D341Med (cell line): Measurements from ENCODE around the gene CDC42BPA.
"Not testable (repeated sequence)": the region's sequence is repeated elsewhere in the genome, so short reads cannot be mapped to it uniquely, and the experiment has no call there.

Experiments used
- DNase-seq: peaks from one replicate; pipeline ENCODE4 v3.0.0; 2012; ENCODE audit warnings: low spot score

Gene CDC42BPA

GRCh38 chr1:226960944-226961765 is 357.1 kb downstream of the CDC42BPA start:
- DNase-seq = no peak

GRCh38 chr1:226960256-226960655 is 358.0 kb downstream of the CDC42BPA start:
- no peak for DNase-seq

- no peak for DNase-seq
These were observed 360.0 kb downstream of the CDC42BPA start for GRCh38 chr1:226958300-226958699.

GRCh38 chr1:226957714-226958113 is 360.6 kb downstream of the CDC42BPA start:
- no peak for DNase-seq

GRCh38 chr1:226956942-226957713 is 361.2 kb downstream of the CDC42BPA start:
- DNase-seq = no peak

GRCh38 chr1:226955857-226956256 is 362.4 kb downstream of the CDC42BPA start:
- not testable (repeated sequence) for DNase-seq

GRCh38 chr1:226954777-226955176 is 363.5 kb downstream of the CDC42BPA start:
- no peak for DNase-seq

GRCh38 chr1:226954337-226954736 is 364.0 kb downstream of the CDC42BPA start:
- no peak for DNase-seq

- no peak for DNase-seq
These were observed 365.0 kb downstream of the CDC42BPA start for GRCh38 chr1:226953175-226953800.

GRCh38 chr1:226952118-226952441 is 366.2 kb downstream of the CDC42BPA start:
- no peak for DNase-seq

GRCh38 chr1:226951286-226952117 is 366.8 kb downstream of the CDC42BPA start:
- DNase-seq = no peak

- no peak for DNase-seq
These were observed 367.4 kb downstream of the CDC42BPA start for GRCh38 chr1:226950871-226951270.

- DNase-seq = no peak
These were observed 368.0 kb downstream of the CDC42BPA start for GRCh38 chr1:226950316-226950715.

GRCh38 chr1:226949401-226949800 is 368.9 kb downstream of the CDC42BPA start:
- no peak for DNase-seq

- DNase-seq = no peak
These were observed 369.3 kb downstream of the CDC42BPA start for GRCh38 chr1:226948996-226949395.

GRCh38 chr1:226948480-226948879 is 369.8 kb downstream of the CDC42BPA start:
- no peak for DNase-seq

GRCh38 chr1:226948051-226948450 is 370.2 kb downstream of the CDC42BPA start:
- no peak for DNase-seq

- DNase-seq = no peak
These were observed 371.5 kb downstream of the CDC42BPA start for GRCh38 chr1:226946841-226947240.

GRCh38 chr1:226946285-226946684 is 372.0 kb downstream of the CDC42BPA start:
- no peak for DNase-seq

GRCh38 chr1:226945858-226946245 is 372.4 kb downstream of the CDC42BPA start:
- no peak for DNase-seq

- no peak for DNase-seq
These were observed 373.0 kb downstream of the CDC42BPA start for GRCh38 chr1:226945106-226945857.
